T-cell (primary cell): ENCODE data around the gene FBXL13. TPM values are rescaled to one million over a fixed set of nuclear protein-coding genes. Genes with fewer than 3 reads are reported as not detected.
"Not testable (repeated sequence)": the region's sequence is repeated elsewhere in the genome, so short reads cannot be mapped to it uniquely, and the experiment has no call there.

Source experiments
- ATAC-seq, 4 experiments: fragments of 200-7000 bp in 3 of 4; fragments of 150-1000 bp in 1 of 4; cut with Tn5 transposase; replicated peaks in 1 of 4; 1 replicate in 3 of 4; 2 replicates in 1 of 4; pipeline ENCODE4 v1.10.0; 2021; ENCODE audit warnings: moderate library complexity in 3 of 4, mild to moderate bottlenecking in 2 of 4, moderate number of reproducible peaks in 1 of 4
- CTCF ChIA-PET, 2 donors: fragments of 300-600 bp; sonication (Branson Sonifier 250); formaldehyde crosslinking; loops; one replicate each; lab custom pipeline; 2022; ENCODE audit warnings: antibody characterized with exemption in 2 of 2; lab: Charles Lee
- POLR2A ChIA-PET, 2 donors: fragments of 300-600 bp; sonication (Branson Sonifier 250); formaldehyde crosslinking; loops; one replicate each; lab custom pipeline; 2022; ENCODE audit warnings: antibody characterized with exemption in 2 of 2; lab: Charles Lee
- DNase-seq, 35 experiments: peaks; one replicate each; pipeline versions ENCODE4 v3.0.0 to v3.0.0-alpha.2; 2013 to 2023
- H3K27ac ChIP-seq: one replicate; pipeline ENCODE4 v1.5.1; 2013; ENCODE audit warnings: low read length
- H3K27me3 ChIP-seq, 2 experiments: replicated peaks in 1 of 2; 1 replicate in 1 of 2; 2 replicates in 1 of 2; pipeline versions ENCODE4 v1.6.1 to v1.7.0; 2013; ENCODE audit warnings: low read length in 1 of 2, mixed read lengths in 1 of 2; ENCODE audit not compliant: control insufficient read depth in 2 of 2, insufficient read depth in 2 of 2; ENCODE audit errors: extremely low read depth in 1 of 2
- H3K36me3 ChIP-seq, 2 donors: 1 replicate in 1 of 2; 2 replicates in 1 of 2; pipeline versions ENCODE4 v1.6.1 to v1.7.0; 2013; ENCODE audit warnings: low read length in 1 of 2; ENCODE audit not compliant: control insufficient read depth in 2 of 2, insufficient read depth in 1 of 2; ENCODE audit errors: extremely low read depth in 1 of 2
- H3K4me1 ChIP-seq, 2 experiments: 1 replicate in 1 of 2; 2 replicates in 1 of 2; pipeline versions ENCODE4 v1.6.1 to v1.7.0; 2013; ENCODE audit warnings: low read length in 2 of 2, mixed read lengths in 1 of 2; ENCODE audit not compliant: insufficient read depth in 2 of 2, control insufficient read depth in 1 of 2; ENCODE audit errors: extremely low read depth in 1 of 2
- H3K4me3 ChIP-seq, 2 donors: 1 replicate in 1 of 2; 2 replicates in 1 of 2; pipeline versions ENCODE4 v1.5.1 to v1.7.0; 2013; ENCODE audit warnings: mild to moderate bottlenecking in 2 of 2, low read length in 1 of 2, moderate library complexity in 1 of 2; ENCODE audit not compliant: control insufficient read depth in 1 of 2; ENCODE audit errors: extremely low read depth in 1 of 2
- H3K9me3 ChIP-seq: 2 replicates; pipeline ENCODE4 v1.7.0; 2013
- H3K27ac Mint-ChIP-seq, 2 donors: one replicate each; pipeline ENCODE4 v1.8.0; 2020 to 2021; ENCODE audit warnings: mild to moderate bottlenecking in 2 of 2, mixed read lengths in 2 of 2
- H3K27me3 Mint-ChIP-seq, 2 donors: one replicate each; pipeline ENCODE4 v1.8.0; 2021 to 2022; ENCODE audit warnings: mixed read lengths in 2 of 2
- H3K36me3 Mint-ChIP-seq: one replicate; pipeline ENCODE4 v1.8.0; 2021; ENCODE audit warnings: mixed read lengths
- H3K4me1 Mint-ChIP-seq, 3 donors: one replicate each; pipeline ENCODE4 v1.8.0; 2020 to 2022; ENCODE audit warnings: mixed read lengths in 3 of 3, mild to moderate bottlenecking in 1 of 3
- H3K4me3 Mint-ChIP-seq, 3 donors: one replicate each; pipeline ENCODE4 v1.8.0; 2020 to 2022; ENCODE audit warnings: mild to moderate bottlenecking in 3 of 3, mixed read lengths in 3 of 3, moderate library complexity in 3 of 3
- H3K9me3 Mint-ChIP-seq, 3 donors: one replicate each; pipeline ENCODE4 v1.8.0; 2020 to 2022; ENCODE audit warnings: mixed read lengths in 3 of 3
- WGBS: methylation state at CpG from one replicate; pipeline ENCODE4 v1.1.5; 2013; ENCODE audit warnings: missing lambda C conversion rate; ENCODE audit not compliant: insufficient coverage; 5-methylcytosine and 5-hydroxymethylcytosine counted together
- total RNA-seq, 35 experiments: library from RNA in 6 of 35; stranded (reverse) in 6 of 35; fragments of 120-200 nt in 1 of 35; gene quantifications; one replicate each; pipeline versions ENCODE4 v1.2.1 to v1.2.4 and lab custom pipeline; 2013 to 2026

Gene FBXL13
- total RNA-seq, 5 donors from 2014 or later (not counting 1 experiment from before 2014, with no cell fraction given), result 1.3 to 2.7 (median 1.4) TPM

- WGBS, result no CpG with 5 or more reads among the region's 6 CpGs
- H3K36me3 Mint-ChIP-seq, H3K36me3 ChIP-seq, H3K27me3 Mint-ChIP-seq, ATAC-seq, H3K27ac ChIP-seq, H3K27ac Mint-ChIP-seq, H3K4me3 ChIP-seq, H3K9me3 Mint-ChIP-seq, H3K27me3 ChIP-seq, H3K4me3 Mint-ChIP-seq, DNase-seq, H3K9me3 ChIP-seq: not testable (repeated sequence)
- H3K4me1 Mint-ChIP-seq, result peaks cover 56 to 64% (median 57%) of the 10 kb centered on the region in 3 donors
- ChIA-PET POLR2A (interaction anchor here in 1 of 2 donors (0.5 kb wide), 1 partner anchor 141 kb away, joined by 3 read pairs; no protein-coding TSS in a partner anchor), CTCF (interaction anchor here (0.8 to 1.5 kb wide), 2 partner anchors 12 to 16 kb away, joined by 4 read pairs; no protein-coding TSS in a partner anchor)
- peaks cover 8 to 26% of the 10 kb centered on the region in 2 experiments for H3K4me1 ChIP-seq
These were observed 3.6 kb upstream of the FBXL13 start for GRCh38 chr7:103078226-103078625.

GRCh38 chr7:103077318-103077717 is 2.7 kb upstream of the FBXL13 start:
- H3K36me3 ChIP-seq, result peaks cover 0 to 2% of the 10 kb centered on the region in 2 donors
- no peaks in the 10 kb centered on the region for H3K27me3 Mint-ChIP-seq
- peaks cover 50 to 57% (median 52%) of the 10 kb centered on the region in 3 donors for H3K4me1 Mint-ChIP-seq
- H3K4me3 ChIP-seq, result no peak overlapping the region
- ChIA-PET POLR2A (interaction anchor here in 1 of 2 donors (0.6 kb wide), 1 partner anchor 15 kb away, joined by 6 read pairs; no protein-coding TSS in a partner anchor), CTCF (interaction anchor here (0.8 to 1.5 kb wide), 2 partner anchors 11 to 15 kb away, joined by 4 read pairs; no protein-coding TSS in a partner anchor)
- H3K36me3 Mint-ChIP-seq, result peaks cover 3% of the 10 kb centered on the region
- H3K27me3 ChIP-seq, result no peaks in the 10 kb centered on the region
- ATAC-seq (no peak), DNase-seq (no peak)
- H3K4me1 ChIP-seq, result peaks cover 8 to 26% of the 10 kb centered on the region in 2 experiments
- no peaks in the 10 kb centered on the region for H3K9me3 Mint-ChIP-seq
- peak overlapping the region in 1 of 2 donors; percentile 6 for H3K27ac Mint-ChIP-seq
- H3K9me3 ChIP-seq, result no peaks in the 10 kb centered on the region
- H3K27ac ChIP-seq, result no peak overlapping the region
- H3K4me3 Mint-ChIP-seq, result peak overlapping the region in 1 of 3 donors; percentile 9
- no CpG with 5 or more reads among the region's 3 CpGs for WGBS

GRCh38 chr7:103076764-103077163 is 2.2 kb upstream of the FBXL13 start:
- Mint-ChIP-seq H3K27ac (peak overlapping the region in 1 of 2 donors; percentile 6), H3K4me1 (peaks cover 46 to 53% (median 48%) of the 10 kb centered on the region in 3 donors), H3K27me3 (no peaks in the 10 kb centered on the region), H3K9me3 (no peaks in the 10 kb centered on the region), H3K36me3 (peaks cover 3% of the 10 kb centered on the region), H3K4me3 (peak overlapping the region; percentile 95 to 96 (median 95))
- H3K27me3 ChIP-seq, result no peaks in the 10 kb centered on the region
- 94% methylated on average over 5 of the region's 7 CpGs for WGBS
- H3K27ac ChIP-seq, result no peak overlapping the region
- CTCF ChIA-PET, result interaction anchor here in 1 of 2 donors (1.5 kb wide), 1 partner anchor 14 kb away, joined by 4 read pairs; no protein-coding TSS in a partner anchor
- peaks cover 8 to 26% of the 10 kb centered on the region in 2 experiments for H3K4me1 ChIP-seq
- DNase-seq (peak in 1 of 35 experiments; percentile 7), ATAC-seq (no peak)
- H3K36me3 ChIP-seq, result peaks cover 0 to 2% of the 10 kb centered on the region in 2 donors
- H3K9me3 ChIP-seq, result no peaks in the 10 kb centered on the region
- POLR2A ChIA-PET, result no interaction called here
- H3K4me3 ChIP-seq, result no peak overlapping the region

GRCh38 chr7:103075337-103075918 is 832 bp upstream of the FBXL13 start:
- Mint-ChIP-seq H3K9me3 (no peaks in the 10 kb centered on the region), H3K27ac (peak overlapping the region; percentile 91 to 92), H3K4me1 (peaks cover 42 to 48% (median 44%) of the 10 kb centered on the region in 3 donors), H3K27me3 (no peaks in the 10 kb centered on the region), H3K4me3 (peak overlapping the region; percentile 95 to 96 (median 95)), H3K36me3 (peaks cover 3% of the 10 kb centered on the region)
- under 1% methylated on average over 33 of the region's 36 CpGs for WGBS
- H3K27me3 ChIP-seq, result no peaks in the 10 kb centered on the region
- H3K4me1 ChIP-seq, result peaks cover 8 to 26% of the 10 kb centered on the region in 2 experiments
- H3K27ac ChIP-seq, result peak overlapping the region; percentile 68
- H3K9me3 ChIP-seq, result no peaks in the 10 kb centered on the region
- ATAC-seq (peak; percentile 65), DNase-seq (peak in 32 of 35 experiments; percentile 47 to 76 (median 61))
- POLR2A ChIA-PET, result interaction anchor here (0.6 to 1.2 kb wide), 4 partner anchors 10 to 74 kb away, joined by 3 to 15 read pairs (median 4); partner anchors contain the start of gene NAPEPLD (in 1 of the 2)
- CTCF ChIA-PET, result interaction anchor here (0.8 to 4.1 kb wide), 13 partner anchors 9 to 1953 kb away, joined by 3 to 21 read pairs (median 4); partner anchors contain the start of genes FAM185A (in 1 of the 2) and NAPEPLD (in 1 of the 2)
- H3K36me3 ChIP-seq, result peaks cover 0 to 2% of the 10 kb centered on the region in 2 donors
- H3K4me3 ChIP-seq, result peak overlapping the region; percentile 78 to 86

GRCh38 chr7:103073989-103074518 is 542 bp downstream of the FBXL13 start:
- Histone ChIP-seq H3K4me3 (peak overlapping the region; percentile 60 to 86), H3K9me3 (no peaks in the 10 kb centered on the region), H3K27me3 (no peaks in the 10 kb centered on the region), H3K36me3 (peaks cover 0 to 2% of the 10 kb centered on the region in 2 donors), H3K4me1 (peaks cover 8 to 26% of the 10 kb centered on the region in 2 experiments), H3K27ac (peak overlapping the region; percentile 42)
- peak overlapping the region; percentile 90 to 95 (median 95) for H3K4me3 Mint-ChIP-seq
- H3K27me3 Mint-ChIP-seq, result no peaks in the 10 kb centered on the region
- ATAC-seq, result no peak
- H3K36me3 Mint-ChIP-seq, result peaks cover 3% of the 10 kb centered on the region
- WGBS, result 28% methylated on average over 6 of the region's 6 CpGs
- H3K4me1 Mint-ChIP-seq, result peaks cover 38 to 42% (median 41%) of the 10 kb centered on the region in 3 donors
- no peaks in the 10 kb centered on the region for H3K9me3 Mint-ChIP-seq
- POLR2A ChIA-PET, result no interaction called here
- peak in 2 of 35 experiments; percentile 3 to 16 for DNase-seq
- peak overlapping the region; percentile 88 to 96 for H3K27ac Mint-ChIP-seq
- CTCF ChIA-PET, result interaction anchor here (0.6 to 4.1 kb wide), 4 partner anchors 12 to 402 kb away, joined by 3 to 21 read pairs (median 6); partner anchors contain the start of gene NAPEPLD (in 1 of the 2)

GRCh38 chr7:103071000-103071399 is 3.6 kb downstream of the FBXL13 start:
- CTCF ChIA-PET, result interaction anchor here (0.5 to 0.8 kb wide), 3 partner anchors 9 to 344 kb away, joined by 3 to 5 read pairs (median 4); no protein-coding TSS in a partner anchor
- no peak for DNase-seq
- no peaks in the 10 kb centered on the region for H3K36me3 Mint-ChIP-seq
- peaks cover 16 to 19% (median 17%) of the 10 kb centered on the region in 3 donors for H3K4me1 Mint-ChIP-seq
- no peaks in the 10 kb centered on the region for H3K27me3 ChIP-seq
- POLR2A ChIA-PET, result interaction anchor here in 1 of 2 donors (0.7 kb wide), 2 partner anchors 9 kb away, joined by 3 to 10 read pairs; no protein-coding TSS in a partner anchor
- peaks cover 2 to 6% of the 10 kb centered on the region in 2 donors for H3K27me3 Mint-ChIP-seq
- H3K4me3 ChIP-seq, result no peak overlapping the region
- no peak for ATAC-seq
- H3K27ac ChIP-seq, result no peak overlapping the region
- H3K9me3 ChIP-seq, result no peaks in the 10 kb centered on the region
- H3K27ac Mint-ChIP-seq, result no peak overlapping the region
- no peak overlapping the region for H3K4me3 Mint-ChIP-seq
- WGBS, result no CpG with 5 or more reads among the region's 2 CpGs
- H3K9me3 Mint-ChIP-seq, result no peaks in the 10 kb centered on the region
- no peaks in the 10 kb centered on the region for H3K36me3 ChIP-seq
- H3K4me1 ChIP-seq, result peaks cover 4 to 15% of the 10 kb centered on the region in 2 experiments
